Transverse colon (tissue), 4 donors: ENCODE data around the gene LILRB1. TPM values are rescaled to one million over a fixed set of nuclear protein-coding genes. Genes with fewer than 3 reads are reported as not detected.
A peak's percentile ranks its signal among the peaks of the same experiment; 100 is the strongest.
"Not testable (repeated sequence)": the region's sequence is repeated elsewhere in the genome, so short reads cannot be mapped to it uniquely, and the experiment has no call there.

ENCODE experiments used
- DNase-seq: peaks from one replicate; pipeline ENCODE4 v3.0.0-alpha.2; 2019
- H3K27ac ChIP-seq, 4 donors: fragments of 200-600 bp; sonication (generic); 2 replicates each; pipeline ENCODE4 v1.5.1; 2016 to 2018; ENCODE audit warnings: inconsistent platforms in 4 of 4
- H3K27me3 ChIP-seq: fragments of 200-600 bp; sonication (generic); 2 replicates; pipeline ENCODE4 v1.5.1; 2017; ENCODE audit warnings: inconsistent platforms
- H3K36me3 ChIP-seq, 4 donors: fragments of 200-600 bp; sonication (generic); 2 replicates each; pipeline ENCODE4 v1.5.1; 2017 to 2019; ENCODE audit warnings: inconsistent platforms in 4 of 4
- H3K4me1 ChIP-seq, 4 donors: fragments of 200-600 bp; sonication (generic); 2 replicates each; pipeline ENCODE4 v1.5.1; 2017 to 2020; ENCODE audit warnings: inconsistent platforms in 4 of 4
- H3K4me3 ChIP-seq, 4 donors: fragments of 200-600 bp; sonication (generic); 1 replicate in 1 of 4; 2 replicates in 3 of 4; pipeline versions ENCODE4 v1.5.1 to v1.6.1; 2017 to 2019; ENCODE audit warnings: inconsistent platforms in 4 of 4
- H3K9me3 ChIP-seq, 2 donors: fragments of 200-600 bp; sonication (generic); 2 replicates each; pipeline ENCODE4 v1.5.1; 2017 to 2019; ENCODE audit warnings: inconsistent platforms in 2 of 2
- CTCF ChIP-seq, 5 experiments: fragments of 200-600 bp in 3 of 5; fragments of 450-650 bp in 2 of 5; sonication (generic) in 3 of 5; IDR thresholded peaks; 1 replicate in 2 of 5; 2 replicates in 3 of 5; pipeline ENCODE4 v1.5.1; 2016 to 2017; ENCODE audit warnings: antibody characterized with exemption in 5 of 5, inconsistent platforms in 3 of 5, mild to moderate bottlenecking in 2 of 5, moderate library complexity in 1 of 5
- EP300 ChIP-seq: sonication (generic); formaldehyde crosslinking; IDR thresholded peaks from one replicate; pipeline ENCODE4 v1.6.1; 2017; ENCODE audit warnings: antibody characterized with exemption, low read depth
- POLR2A ChIP-seq: fragments of 450-650 bp; IDR thresholded peaks from one replicate; pipeline ENCODE4 v1.6.1; 2016; ENCODE audit warnings: antibody characterized with exemption, mild to moderate bottlenecking, moderate library complexity
- POLR2AphosphoS5 ChIP-seq, 3 donors: sonication (generic); formaldehyde crosslinking; IDR thresholded peaks; one replicate each; pipeline ENCODE4 v1.6.1; 2016; ENCODE audit warnings: antibody characterized with exemption in 3 of 3
- WGBS, 2 donors: methylation state at CpG; one replicate each; pipeline ENCODE4 v1.1.5; 2018; ENCODE audit warnings: low coverage in 1 of 2; 5-methylcytosine and 5-hydroxymethylcytosine counted together
- in situ Hi-C, 4 donors: fragments of 200-750 bp; cut with MboI; loops; one replicate each; pipeline versions ENCODE4 v1.15.0 to v1.15.1; 2017; ENCODE audit warnings: low sequenced_read_pairs in 3 of 4, low pct_ligation_motif_present in 1 of 4, low pct_unique_long_range_greater_than_20kb in 1 of 4
- intact Hi-C: fragments of 100-400 bp; cut with DNase I; formaldehyde crosslinking; loops from one replicate; pipeline ENCODE4 v1.15.1; 2023; ENCODE audit warnings: low total_unique reads
- total RNA-seq, 4 donors: library from RNA; depleted of rRNA; stranded (reverse); fragments of >200 nt; gene quantifications; one replicate each; pipeline ENCODE4 v1.1.0, GENCODE V29; 2016

Gene LILRB1
- total RNA-seq, 4 donors from 2014 or later, result 0.96 to 5.1 TPM; not detected in 2

DNA sequence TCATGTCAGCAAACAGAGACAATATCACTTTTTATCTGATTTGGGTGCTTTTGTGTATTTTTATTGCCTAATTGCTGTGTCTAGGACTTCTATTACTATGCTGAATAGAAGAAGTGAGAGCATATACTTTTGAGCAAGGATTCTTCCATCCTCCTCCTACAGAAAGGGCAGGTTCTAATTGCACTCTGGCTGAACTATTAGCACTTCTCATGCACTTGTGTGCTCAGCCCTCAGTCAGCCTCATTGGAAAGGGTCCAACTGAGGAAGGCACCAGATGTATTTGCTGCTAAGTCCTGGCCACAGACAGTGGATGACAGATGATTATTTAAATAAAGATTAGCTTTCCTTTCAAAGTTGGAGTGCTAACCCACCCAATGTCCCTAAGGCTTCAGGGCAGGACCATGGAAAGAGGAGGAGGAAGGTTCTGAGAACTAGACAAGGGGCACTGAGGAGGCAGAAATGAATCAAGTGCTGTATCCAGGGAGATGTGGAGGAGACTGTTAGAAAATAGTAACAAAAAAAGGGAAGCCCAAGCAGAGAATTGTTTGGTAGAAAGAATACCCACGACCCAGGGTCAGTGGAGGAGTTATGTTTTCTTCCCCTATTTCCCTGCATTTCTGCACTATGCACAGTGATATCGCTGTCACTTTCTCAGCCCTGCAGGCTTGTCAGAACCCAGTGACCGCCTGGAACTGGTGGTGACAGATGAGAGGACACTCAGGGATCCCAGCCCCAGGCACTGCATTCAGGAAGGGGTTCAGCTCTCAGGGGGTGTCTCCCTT is 40.5 kb downstream of the LILRB1 start:
- TF ChIP-seq CTCF (IDR thresholded peaks at IDR 0.05), result no peak
- no peak for TF ChIP-seq EP300
- TF ChIP-seq POLR2AphosphoS5 (IDR thresholded peaks at IDR 0.05), result no peak
- no peak for TF ChIP-seq POLR2A
- H3K36me3 ChIP-seq, result no peaks in the 10 kb centered on the region
- H3K9me3 ChIP-seq, result no peaks in the 10 kb centered on the region
- no peak overlapping the region for H3K4me3 ChIP-seq
- DNase-seq, result no peak
- WGBS, 2 donors, result 43% methylated on average over 3 of the region's 3 CpGs; no CpG with 5 or more reads in 1 of the 2 donors
- in situ Hi-C loops (loop anchor here in 2 of 4 donors (10.0 kb wide), 1 partner anchor 186 kb away; no protein-coding TSS in a partner anchor), intact Hi-C loops (no loop called here)
- H3K27me3 ChIP-seq, result no peaks in the 10 kb centered on the region
- H3K4me1 ChIP-seq, result no peaks in the 10 kb centered on the region
- no peak overlapping the region for H3K27ac ChIP-seq

DNA sequence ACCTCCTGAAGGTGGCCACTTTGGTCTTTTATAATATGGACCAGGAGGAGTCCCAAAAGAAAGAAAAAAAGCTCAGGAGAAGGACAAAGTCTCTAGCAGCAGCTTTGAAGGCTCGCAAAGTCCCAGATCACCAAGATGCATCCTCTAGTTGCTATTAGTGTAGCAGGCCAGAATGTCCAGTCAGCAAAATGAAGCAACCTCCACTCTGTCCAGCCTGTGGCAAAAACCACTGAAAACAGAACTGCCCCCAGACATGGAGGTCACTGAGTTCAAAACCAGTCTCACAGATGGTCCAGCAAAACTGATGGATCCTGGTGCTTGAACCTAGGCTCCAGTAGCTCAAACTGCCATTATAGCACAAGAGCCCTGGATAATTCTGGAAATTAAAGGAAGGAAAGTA is 42.9 kb downstream of the LILRB1 start:
- H3K36me3 ChIP-seq, result no peaks in the 10 kb centered on the region
- TF ChIP-seq POLR2A (no peak), POLR2AphosphoS5 (IDR thresholded peaks at IDR 0.05) (no peak), CTCF (IDR thresholded peaks at IDR 0.05) (no peak), EP300 (no peak)
- H3K27ac ChIP-seq, result no peak overlapping the region
- WGBS, 2 donors, result 100% methylated on average over 1 of the region's 1 CpG
- intact Hi-C loops (no loop called here), in situ Hi-C loops (loop anchor here in 2 of 4 donors (10.0 kb wide), 1 partner anchor 188 kb away; no protein-coding TSS in a partner anchor)
- H3K4me3 ChIP-seq, result no peak overlapping the region
- H3K27me3 ChIP-seq, result peaks cover 7% of the 10 kb centered on the region
- no peaks in the 10 kb centered on the region for H3K4me1 ChIP-seq
- no peaks in the 10 kb centered on the region for H3K9me3 ChIP-seq
- DNase-seq, result no peak

GRCh38 chr19:54674021-54674617 is 43.8 kb downstream of the LILRB1 start:
- no peak for TF ChIP-seq EP300
- TF ChIP-seq CTCF (IDR thresholded peaks at IDR 0.05), result peak in 4 of 5 experiments; percentile 24 to 49 (median 42)
- no peaks in the 10 kb centered on the region for H3K4me1 ChIP-seq
- no peak for DNase-seq
- WGBS, 2 donors, result 31 to 48% methylated on average over 2 of the region's 2 CpGs
- H3K9me3 ChIP-seq, result no peaks in the 10 kb centered on the region
- intact Hi-C loops, result no loop called here
- H3K27me3 ChIP-seq, result peaks cover 7% of the 10 kb centered on the region
- H3K4me3 ChIP-seq, result no peak overlapping the region
- in situ Hi-C loops, result loop anchor here in 2 of 4 donors (10.0 kb wide), 1 partner anchor 189 kb away; no protein-coding TSS in a partner anchor
- no peaks in the 10 kb centered on the region for H3K36me3 ChIP-seq
- no peak overlapping the region for H3K27ac ChIP-seq

GRCh38 chr19:54676210-54676834 is 46.0 kb downstream of the LILRB1 start:
- H3K27me3 ChIP-seq, H3K36me3 ChIP-seq, H3K27ac ChIP-seq, H3K4me3 ChIP-seq, DNase-seq, H3K9me3 ChIP-seq, intact Hi-C loops, H3K4me1 ChIP-seq: not testable (repeated sequence)
- in situ Hi-C loops, result loop anchor here in 2 of 4 donors (10.0 kb wide), 1 partner anchor 192 kb away; no protein-coding TSS in a partner anchor
- peak; percentile 65 to 91 (median 84) for TF ChIP-seq CTCF (IDR thresholded peaks at IDR 0.05)
- 13 to 27% methylated on average over 3 to 10 of the region's 10 CpGs for WGBS, 2 donors
